GM18526 (cell line): Measurements from ENCODE around the gene FGF22.

Source experiments
- POLR2A ChIP-seq: IDR thresholded peaks from 3 replicates; pipeline ENCODE4 v1.6.1; 2011; ENCODE audit not compliant: insufficient read length; ENCODE audit errors: extremely low read depth

The FGF22 gene

GRCh38 chr19:639253-640160, at the start of gene FGF22:
Gene FGF22, plus strand, starts transcription at chr19:639879. Its CDS starts 47 bp downstream, at chr19:639926.
- no peak for TF ChIP-seq POLR2A

GRCh38 chr19:590396-590745, 49.3 kb upstream of the FGF22 start:
- no peak for TF ChIP-seq POLR2A

DNA sequence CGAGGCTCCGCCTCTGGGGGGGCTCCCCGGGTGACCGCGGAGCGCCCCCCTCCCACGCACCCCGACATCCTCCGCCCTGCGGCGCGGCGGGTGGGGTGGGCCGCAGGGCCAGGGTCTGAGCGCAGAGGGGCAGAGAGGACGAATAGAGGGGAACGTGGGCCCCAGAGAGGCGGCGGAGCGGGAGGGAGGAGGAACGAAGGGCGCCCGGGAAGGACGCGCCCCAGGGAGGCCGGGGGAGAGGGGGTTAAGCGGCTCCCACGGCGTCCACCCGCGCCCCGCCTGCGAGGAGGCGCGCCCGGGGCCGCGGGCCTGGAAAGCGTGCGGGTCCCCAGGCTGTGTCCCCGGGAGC, 49.0 kb upstream of the FGF22 start:
- TF ChIP-seq POLR2A, result no peak

DNA sequence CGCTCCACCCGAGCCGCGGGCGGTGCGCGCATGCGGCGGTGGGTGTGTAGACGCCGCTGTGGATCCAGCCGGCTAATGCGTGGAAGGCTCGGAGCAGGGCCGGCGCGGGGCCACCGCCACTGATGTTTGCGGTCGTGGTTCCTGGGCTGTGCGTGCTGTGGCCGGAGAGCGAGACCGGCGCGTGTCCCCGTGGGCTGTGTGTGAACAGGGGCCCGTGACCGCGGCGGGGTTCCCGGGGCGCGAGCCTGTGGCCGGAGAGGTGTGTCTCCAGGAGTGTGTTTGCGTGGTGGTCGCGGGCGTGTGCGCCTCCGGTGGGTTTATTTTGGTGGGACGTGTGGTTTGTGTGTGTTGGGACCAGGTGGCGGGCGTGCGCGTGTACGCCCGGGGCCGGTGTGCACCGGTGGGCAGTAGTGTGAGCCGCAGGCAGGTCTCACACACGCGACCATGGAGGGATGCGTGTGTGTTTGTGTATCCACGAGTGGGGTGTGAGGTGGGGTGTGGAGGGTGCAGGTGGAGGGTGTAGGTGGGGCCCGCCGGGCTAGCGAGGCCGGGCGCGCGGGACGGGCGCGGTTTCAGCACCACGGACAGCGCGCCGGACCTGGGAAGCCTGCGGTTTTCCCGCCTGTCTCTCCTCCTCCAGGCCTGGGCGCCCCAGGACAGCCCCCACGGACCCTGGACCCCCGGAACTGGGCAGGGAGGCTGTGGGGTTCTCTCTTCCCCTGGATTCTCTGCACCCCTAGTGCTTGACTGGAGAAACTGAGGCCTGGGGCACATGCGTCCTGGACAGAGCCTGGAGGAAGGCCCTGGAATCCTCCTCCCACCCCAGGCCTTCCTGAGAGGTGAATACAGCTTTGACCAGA, 48.4 kb upstream of the FGF22 start:
- TF ChIP-seq POLR2A, result no peak

DNA sequence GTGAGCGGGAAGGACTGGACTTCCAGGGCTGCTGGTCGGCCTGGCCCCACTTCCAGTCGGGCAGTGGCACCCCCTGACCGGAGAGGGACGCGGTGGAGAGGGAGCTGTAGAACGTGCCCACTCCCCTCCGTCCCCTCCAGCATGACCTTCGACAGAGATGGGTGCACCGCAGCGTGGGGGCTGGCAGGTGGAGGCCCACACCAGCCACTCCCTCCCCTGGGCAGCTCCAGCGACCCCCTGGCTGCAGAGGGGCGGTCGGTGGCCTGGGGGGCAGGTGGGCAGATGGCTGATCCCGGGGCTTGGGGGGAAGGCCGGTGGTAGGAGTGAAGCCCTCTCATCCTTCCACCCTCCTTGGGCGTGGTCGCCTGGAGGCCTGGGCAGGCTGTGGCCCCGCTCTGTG, 47.6 kb upstream of the FGF22 start:
- no peak for TF ChIP-seq POLR2A

DNA sequence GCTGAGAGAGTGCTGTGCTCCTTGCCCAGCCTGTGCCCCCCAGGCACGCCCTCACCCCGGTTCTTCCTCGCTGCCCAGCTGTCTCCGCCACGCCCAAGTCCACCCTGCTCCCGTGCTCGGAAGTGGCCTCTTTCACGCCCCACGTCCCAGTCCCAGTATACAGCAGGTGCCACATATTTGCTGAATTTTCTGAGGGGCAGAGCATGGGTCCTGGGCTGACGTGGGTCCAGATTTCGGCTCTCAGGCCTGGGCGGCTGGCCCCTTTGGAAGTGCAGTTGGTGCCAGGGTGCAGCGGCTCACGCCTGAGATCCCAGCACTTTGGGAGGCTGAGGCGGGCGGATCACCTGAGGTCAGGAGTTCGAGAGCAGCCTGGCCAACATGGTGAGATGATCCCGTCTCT, 46.6 kb upstream of the FGF22 start:
- TF ChIP-seq POLR2A, result no peak

- no peak for TF ChIP-seq POLR2A
These were observed 46.2 kb upstream of the FGF22 start for GRCh38 chr19:593505-593904.

- TF ChIP-seq POLR2A, result no peak
These were observed 45.3 kb upstream of the FGF22 start for GRCh38 chr19:594265-594870.

DNA sequence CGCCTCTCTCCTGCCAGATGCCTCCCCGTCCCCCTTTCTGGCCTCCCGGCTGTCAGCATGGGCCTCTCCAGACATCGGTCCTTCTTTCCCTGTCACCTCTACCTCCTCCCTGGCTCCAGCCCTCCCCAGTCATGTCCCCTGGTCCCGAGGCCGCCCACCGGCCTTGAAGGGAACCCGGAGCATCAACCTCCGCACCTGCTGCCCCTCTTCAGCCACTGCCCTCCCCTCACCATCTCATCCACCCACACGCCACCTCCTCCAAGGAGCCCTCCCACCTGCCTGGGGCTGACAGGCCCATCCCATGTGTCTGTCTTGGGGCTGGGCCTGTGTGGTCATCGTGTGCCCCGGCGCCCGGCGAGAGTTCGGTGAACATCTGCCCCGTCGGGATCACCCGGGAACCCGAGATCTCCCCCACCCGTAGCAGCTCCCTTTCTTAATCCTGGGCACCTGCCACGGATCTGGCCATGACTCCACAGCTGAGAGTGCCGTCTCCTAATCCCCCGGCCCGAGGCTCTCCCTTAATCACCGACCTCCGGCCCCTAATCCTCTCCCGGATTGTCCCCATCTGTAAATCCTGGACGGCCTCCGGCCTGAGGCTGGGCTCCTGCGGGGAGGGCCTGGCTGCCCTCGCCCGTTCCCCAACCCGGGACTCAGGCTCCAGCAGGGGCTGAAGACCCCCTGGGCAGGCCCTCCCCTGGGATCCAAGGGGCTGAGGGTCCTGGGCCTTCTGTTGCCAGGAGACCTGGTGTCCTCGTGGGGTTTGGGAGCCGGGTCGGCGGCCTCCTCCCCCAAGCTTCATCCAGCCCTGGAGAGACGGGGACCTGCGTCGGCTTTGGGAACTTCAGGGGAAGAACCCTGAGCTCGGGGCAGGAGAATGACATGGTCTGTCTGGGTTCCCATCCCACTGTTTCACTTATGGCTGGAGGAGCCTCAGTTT, 44.1 kb upstream of the FGF22 start:
- no peak for TF ChIP-seq POLR2A

DNA sequence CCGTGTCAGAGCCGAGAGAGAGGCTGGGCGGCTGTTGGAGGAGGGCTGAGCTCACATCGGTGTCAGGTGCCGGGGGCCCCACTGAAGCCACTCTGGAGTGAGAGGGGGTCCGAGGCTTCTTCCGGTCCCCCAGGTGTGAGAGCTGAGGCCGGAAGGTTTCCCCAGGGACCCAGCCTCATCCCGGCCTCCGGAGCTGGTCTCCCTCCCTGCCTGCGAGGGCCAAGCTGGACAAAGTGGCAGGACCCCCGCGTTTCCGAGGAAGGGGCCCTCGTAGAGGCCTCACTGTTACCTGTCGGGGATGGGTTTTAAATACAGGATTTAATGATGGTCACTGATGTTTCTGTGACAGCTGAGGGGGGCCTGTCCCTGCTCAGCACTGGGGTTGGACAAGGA, 43.4 kb upstream of the FGF22 start:
- no peak for TF ChIP-seq POLR2A

GRCh38 chr19:597406-598315, 42.0 kb upstream of the FGF22 start:
- TF ChIP-seq POLR2A, result no peak

DNA sequence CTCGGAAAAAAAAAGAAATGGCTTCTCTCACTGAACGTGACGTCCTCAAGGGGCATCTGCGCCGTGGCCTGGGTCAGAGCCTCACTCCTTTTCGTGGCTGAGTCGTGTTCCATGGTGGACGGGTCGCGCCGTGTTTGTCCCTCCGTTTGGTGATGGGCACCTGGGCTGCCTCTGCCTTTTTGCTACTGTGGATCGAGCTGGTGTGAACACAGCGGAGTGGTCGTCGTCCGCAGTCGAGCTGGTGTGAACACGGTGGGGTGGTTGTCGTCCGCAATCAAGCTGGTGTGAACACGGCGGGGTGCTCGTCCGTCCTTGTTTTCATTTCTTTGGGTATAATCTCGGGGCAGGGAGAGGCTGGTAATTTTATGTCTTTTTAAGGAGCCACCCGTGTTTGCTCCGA, 38.4 kb upstream of the FGF22 start:
- TF ChIP-seq POLR2A, result no peak

DNA sequence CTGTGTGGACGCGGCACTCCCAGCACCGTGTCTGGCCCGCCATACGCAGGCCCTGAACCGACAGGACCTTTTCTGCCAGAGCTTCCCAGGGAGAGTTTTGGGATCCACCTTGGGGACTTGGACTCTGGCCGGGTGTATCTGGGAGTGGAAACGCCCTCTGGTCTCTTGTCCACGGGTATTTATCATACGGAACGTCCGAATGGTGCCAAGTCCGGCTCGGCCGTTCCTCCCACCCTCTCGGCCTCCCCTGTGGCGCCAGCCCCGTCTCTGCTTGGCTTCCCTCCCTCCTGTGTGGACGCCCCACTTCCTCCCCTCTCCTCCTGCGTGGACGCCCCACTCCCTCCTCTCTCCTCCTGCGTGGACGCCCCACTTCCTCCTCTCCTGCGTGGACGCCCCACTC, 37.9 kb upstream of the FGF22 start:
- no peak for TF ChIP-seq POLR2A
